HepG2 (cell line): ENCODE data around the gene SOBP. TPM values are rescaled to one million over a fixed set of nuclear protein-coding genes. Genes with fewer than 3 reads are reported as not detected.

Source experiments
- BORCS8-MEF2B ChIP-seq: sonication (generic); formaldehyde crosslinking; IDR thresholded peaks from 2 replicates; pipeline ENCODE4 v1.8.0; 2022; ENCODE audit warnings: mild to moderate bottlenecking, missing genetic modification reagents
- KLF11 ChIP-seq: IDR thresholded peaks from 2 replicates; pipeline ENCODE4 v1.6.1; 2016; ENCODE audit warnings: missing compliant biosample characterization
- PITX1 ChIP-seq: sonication (generic); formaldehyde crosslinking; IDR thresholded peaks from 2 replicates; pipeline ENCODE4 v1.5.1; 2020; ENCODE audit warnings: mild to moderate bottlenecking, missing genetic modification reagents
- RAD21 ChIP-seq: fragments of 450-650 bp; formaldehyde crosslinking; IDR thresholded peaks from 2 replicates; pipeline ENCODE4 v1.5.0; 2020; ENCODE audit warnings: mild to moderate bottlenecking
- SP4 ChIP-seq: sonication (generic); formaldehyde crosslinking; IDR thresholded peaks from 2 replicates; pipeline ENCODE4 v1.8.1; 2023; ENCODE audit warnings: mild to moderate bottlenecking, missing genetic modification reagents
- SRF ChIP-seq: IDR thresholded peaks from 2 replicates; pipeline ENCODE4 v1.6.1; 2011; ENCODE audit warnings: mild to moderate bottlenecking, low read depth, low read length, moderate library complexity
- TARDBP ChIP-seq: sonication (generic); formaldehyde crosslinking; IDR thresholded peaks from 2 replicates; pipeline ENCODE4 v1.8.0; 2022; ENCODE audit warnings: mild to moderate bottlenecking, missing genetic modification reagents
- ZNF138 ChIP-seq: sonication (generic); formaldehyde crosslinking; IDR thresholded peaks from 2 replicates; pipeline ENCODE4 v1.5.0; 2020; ENCODE audit warnings: mild to moderate bottlenecking, low read depth, missing genetic modification reagents
- ZNF292 ChIP-seq: sonication (generic); formaldehyde crosslinking; IDR thresholded peaks from 2 replicates; pipeline ENCODE4 v1.8.1; 2022; ENCODE audit warnings: mild to moderate bottlenecking, low read depth, missing genetic modification reagents, borderline replicate concordance
- ZNF768 ChIP-seq: sonication (generic); formaldehyde crosslinking; IDR thresholded peaks from 2 replicates; pipeline ENCODE4 v1.4.0; 2020; ENCODE audit warnings: missing genetic modification reagents
- polyA plus RNA-seq, 8 experiments: library from polyadenylated mRNA; depleted of rRNA in 3 of 8; stranded (reverse) in 7 of 8; unstranded in 1 of 8; fragments of >200 nt; fragmentation: Illumina TruSeq in 4 of 8; extraction: Trizol in 4 of 8; gene quantifications; 2 replicates each; pipeline versions ENCODE4 v1.2.1 to v1.2.3, GENCODE V29; 2011 to 2016; ENCODE audit warnings: low read depth in 4 of 8, missing spikeins in 1 of 8, mixed read lengths in 1 of 8; ENCODE audit not compliant: insufficient read depth in 1 of 8
- total RNA-seq, 5 experiments: library from RNA; depleted of rRNA; stranded (reverse); fragments of >200 nt; fragmentation: Illumina TruSeq; extraction: Trizol; gene quantifications; 2 replicates each; pipeline ENCODE4 v1.2.3, GENCODE V29; 2016; ENCODE audit warnings: low read depth in 1 of 5
- TF ChIP-seq, protein P1 (sequence below): sonication (generic); formaldehyde crosslinking; IDR thresholded peaks from 2 replicates; pipeline ENCODE4 v1.4.0; 2020; ENCODE audit warnings: missing genetic modification reagents
- TF ChIP-seq, protein P2 (sequence below): sonication (generic); formaldehyde crosslinking; IDR thresholded peaks from 2 replicates; pipeline ENCODE4 v1.4.0; 2020; ENCODE audit warnings: mild to moderate bottlenecking, missing genetic modification reagents
- TF ChIP-seq, protein P3 (sequence below): IDR thresholded peaks from 2 replicates; pipeline ENCODE4 v1.6.1; 2016; ENCODE audit warnings: missing compliant biosample characterization, missing genetic modification reagents, borderline replicate concordance
- TF ChIP-seq, protein P4 (sequence below): sonication (generic); formaldehyde crosslinking; IDR thresholded peaks from 2 replicates; pipeline ENCODE4 v1.5.1; 2020; ENCODE audit warnings: mild to moderate bottlenecking, missing genetic modification reagents, borderline replicate concordance
- TF ChIP-seq, protein P5 (sequence below): sonication (generic); formaldehyde crosslinking; IDR thresholded peaks from 2 replicates; pipeline ENCODE4 v1.5.1; 2020; ENCODE audit warnings: missing genetic modification reagents, mild to moderate bottlenecking, borderline replicate concordance

SOBP gene
- total and polyA plus RNA-seq, 2 of the 13 experiments (the other 11 are each of a cell fraction or from before 2014, with no cell fraction given): 1.5 to 6.9 TPM

DNA sequence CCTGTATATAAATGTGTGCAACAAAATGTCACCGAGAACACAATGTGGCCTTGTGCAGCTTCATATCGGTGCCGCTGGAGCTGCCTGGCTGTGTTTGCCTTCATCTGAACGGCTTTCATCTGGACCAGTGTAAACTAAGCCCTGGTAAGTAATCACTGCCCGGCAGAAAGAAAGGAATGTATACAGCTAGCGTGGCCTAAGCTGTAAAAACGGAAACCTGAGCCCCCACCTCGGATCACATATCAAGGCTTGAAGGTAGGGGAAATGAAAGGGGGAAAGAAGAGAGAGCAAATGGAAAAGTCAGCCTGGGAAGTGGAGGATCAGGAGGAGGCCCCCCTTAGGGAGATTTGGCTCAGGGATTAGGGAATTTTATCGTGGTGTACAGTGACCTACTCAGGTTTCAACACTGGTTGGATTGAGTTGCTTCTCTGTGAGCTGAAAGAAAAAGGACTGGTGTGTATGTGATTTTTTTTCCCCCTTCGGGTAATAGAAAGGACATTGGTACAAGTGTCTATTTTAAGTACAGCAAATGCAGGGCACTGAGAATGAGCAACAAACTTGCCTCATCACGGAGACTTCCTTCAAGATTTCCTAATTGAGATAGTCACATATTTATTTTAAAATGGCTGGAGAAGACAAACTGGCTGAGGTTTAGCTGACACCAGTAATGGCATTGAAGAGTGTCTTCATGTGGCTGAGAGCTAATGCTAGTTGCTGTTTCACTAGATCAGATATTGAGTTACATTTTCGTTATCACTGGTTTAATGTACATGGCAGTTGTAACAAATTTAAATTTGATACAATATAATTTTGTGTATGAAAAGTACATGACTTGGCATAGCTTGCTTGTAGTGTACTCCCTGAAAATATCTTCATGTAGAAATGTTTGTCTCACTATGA is 3.5 kb downstream of the SOBP start (continued):
- TF ChIP-seq, protein P1, sequence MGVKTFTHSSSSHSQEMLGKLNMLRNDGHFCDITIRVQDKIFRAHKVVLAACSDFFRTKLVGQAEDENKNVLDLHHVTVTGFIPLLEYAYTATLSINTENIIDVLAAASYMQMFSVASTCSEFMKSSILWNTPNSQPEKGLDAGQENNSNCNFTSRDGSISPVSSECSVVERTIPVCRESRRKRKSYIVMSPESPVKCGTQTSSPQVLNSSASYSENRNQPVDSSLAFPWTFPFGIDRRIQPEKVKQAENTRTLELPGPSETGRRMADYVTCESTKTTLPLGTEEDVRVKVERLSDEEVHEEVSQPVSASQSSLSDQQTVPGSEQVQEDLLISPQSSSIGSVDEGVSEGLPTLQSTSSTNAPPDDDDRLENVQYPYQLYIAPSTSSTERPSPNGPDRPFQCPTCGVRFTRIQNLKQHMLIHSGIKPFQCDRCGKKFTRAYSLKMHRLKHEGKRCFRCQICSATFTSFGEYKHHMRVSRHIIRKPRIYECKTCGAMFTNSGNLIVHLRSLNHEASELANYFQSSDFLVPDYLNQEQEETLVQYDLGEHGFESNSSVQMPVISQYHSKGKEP: no peak
- TF ChIP-seq PITX1 (CRISPR knock-in tag) (peak; percentile 93), ZNF138 (CRISPR knock-in tag) (no peak), KLF11 (CRISPR knock-in tag) (no peak), BORCS8-MEF2B (CRISPR knock-in tag) (no peak), TARDBP (CRISPR knock-in tag) (peak; percentile 87), ZNF292 (CRISPR knock-in tag) (peak; percentile 47; the same call in 1 of the 2 replicates), SP4 (CRISPR knock-in tag) (no peak), ZNF768 (CRISPR knock-in tag) (no peak), RAD21 (CRISPR knock-in tag) (no peak), SRF (no peak)
- TF ChIP-seq, protein P2, sequence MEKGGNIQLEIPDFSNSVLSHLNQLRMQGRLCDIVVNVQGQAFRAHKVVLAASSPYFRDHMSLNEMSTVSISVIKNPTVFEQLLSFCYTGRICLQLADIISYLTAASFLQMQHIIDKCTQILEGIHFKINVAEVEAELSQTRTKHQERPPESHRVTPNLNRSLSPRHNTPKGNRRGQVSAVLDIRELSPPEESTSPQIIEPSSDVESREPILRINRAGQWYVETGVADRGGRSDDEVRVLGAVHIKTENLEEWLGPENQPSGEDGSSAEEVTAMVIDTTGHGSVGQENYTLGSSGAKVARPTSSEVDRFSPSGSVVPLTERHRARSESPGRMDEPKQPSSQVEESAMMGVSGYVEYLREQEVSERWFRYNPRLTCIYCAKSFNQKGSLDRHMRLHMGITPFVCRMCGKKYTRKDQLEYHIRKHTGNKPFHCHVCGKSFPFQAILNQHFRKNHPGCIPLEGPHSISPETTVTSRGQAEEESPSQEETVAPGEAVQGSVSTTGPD: peak; percentile 90
- TF ChIP-seq, protein P3, sequence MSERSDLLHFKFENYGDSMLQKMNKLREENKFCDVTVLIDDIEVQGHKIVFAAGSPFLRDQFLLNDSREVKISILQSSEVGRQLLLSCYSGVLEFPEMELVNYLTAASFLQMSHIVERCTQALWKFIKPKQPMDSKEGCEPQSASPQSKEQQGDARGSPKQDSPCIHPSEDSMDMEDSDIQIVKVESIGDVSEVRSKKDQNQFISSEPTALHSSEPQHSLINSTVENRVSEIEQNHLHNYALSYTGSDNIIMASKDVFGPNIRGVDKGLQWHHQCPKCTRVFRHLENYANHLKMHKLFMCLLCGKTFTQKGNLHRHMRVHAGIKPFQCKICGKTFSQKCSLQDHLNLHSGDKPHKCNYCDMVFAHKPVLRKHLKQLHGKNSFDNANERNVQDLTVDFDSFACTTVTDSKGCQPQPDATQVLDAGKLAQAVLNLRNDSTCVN (CRISPR knock-in tag): peak; percentile 14; the same call in 1 of the 2 replicates
- TF ChIP-seq, protein P4, sequence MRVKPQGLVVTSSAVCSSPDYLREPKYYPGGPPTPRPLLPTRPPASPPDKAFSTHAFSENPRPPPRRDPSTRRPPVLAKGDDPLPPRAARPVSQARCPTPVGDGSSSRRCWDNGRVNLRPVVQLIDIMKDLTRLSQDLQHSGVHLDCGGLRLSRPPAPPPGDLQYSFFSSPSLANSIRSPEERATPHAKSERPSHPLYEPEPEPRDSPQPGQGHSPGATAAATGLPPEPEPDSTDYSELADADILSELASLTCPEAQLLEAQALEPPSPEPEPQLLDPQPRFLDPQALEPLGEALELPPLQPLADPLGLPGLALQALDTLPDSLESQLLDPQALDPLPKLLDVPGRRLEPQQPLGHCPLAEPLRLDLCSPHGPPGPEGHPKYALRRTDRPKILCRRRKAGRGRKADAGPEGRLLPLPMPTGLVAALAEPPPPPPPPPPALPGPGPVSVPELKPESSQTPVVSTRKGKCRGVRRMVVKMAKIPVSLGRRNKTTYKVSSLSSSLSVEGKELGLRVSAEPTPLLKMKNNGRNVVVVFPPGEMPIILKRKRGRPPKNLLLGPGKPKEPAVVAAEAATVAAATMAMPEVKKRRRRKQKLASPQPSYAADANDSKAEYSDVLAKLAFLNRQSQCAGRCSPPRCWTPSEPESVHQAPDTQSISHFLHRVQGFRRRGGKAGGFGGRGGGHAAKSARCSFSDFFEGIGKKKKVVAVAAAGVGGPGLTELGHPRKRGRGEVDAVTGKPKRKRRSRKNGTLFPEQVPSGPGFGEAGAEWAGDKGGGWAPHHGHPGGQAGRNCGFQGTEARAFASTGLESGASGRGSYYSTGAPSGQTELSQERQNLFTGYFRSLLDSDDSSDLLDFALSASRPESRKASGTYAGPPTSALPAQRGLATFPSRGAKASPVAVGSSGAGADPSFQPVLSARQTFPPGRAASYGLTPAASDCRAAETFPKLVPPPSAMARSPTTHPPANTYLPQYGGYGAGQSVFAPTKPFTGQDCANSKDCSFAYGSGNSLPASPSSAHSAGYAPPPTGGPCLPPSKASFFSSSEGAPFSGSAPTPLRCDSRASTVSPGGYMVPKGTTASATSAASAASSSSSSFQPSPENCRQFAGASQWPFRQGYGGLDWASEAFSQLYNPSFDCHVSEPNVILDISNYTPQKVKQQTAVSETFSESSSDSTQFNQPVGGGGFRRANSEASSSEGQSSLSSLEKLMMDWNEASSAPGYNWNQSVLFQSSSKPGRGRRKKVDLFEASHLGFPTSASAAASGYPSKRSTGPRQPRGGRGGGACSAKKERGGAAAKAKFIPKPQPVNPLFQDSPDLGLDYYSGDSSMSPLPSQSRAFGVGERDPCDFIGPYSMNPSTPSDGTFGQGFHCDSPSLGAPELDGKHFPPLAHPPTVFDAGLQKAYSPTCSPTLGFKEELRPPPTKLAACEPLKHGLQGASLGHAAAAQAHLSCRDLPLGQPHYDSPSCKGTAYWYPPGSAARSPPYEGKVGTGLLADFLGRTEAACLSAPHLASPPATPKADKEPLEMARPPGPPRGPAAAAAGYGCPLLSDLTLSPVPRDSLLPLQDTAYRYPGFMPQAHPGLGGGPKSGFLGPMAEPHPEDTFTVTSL (CRISPR knock-in tag): peak; percentile 74
- TF ChIP-seq, protein P5, sequence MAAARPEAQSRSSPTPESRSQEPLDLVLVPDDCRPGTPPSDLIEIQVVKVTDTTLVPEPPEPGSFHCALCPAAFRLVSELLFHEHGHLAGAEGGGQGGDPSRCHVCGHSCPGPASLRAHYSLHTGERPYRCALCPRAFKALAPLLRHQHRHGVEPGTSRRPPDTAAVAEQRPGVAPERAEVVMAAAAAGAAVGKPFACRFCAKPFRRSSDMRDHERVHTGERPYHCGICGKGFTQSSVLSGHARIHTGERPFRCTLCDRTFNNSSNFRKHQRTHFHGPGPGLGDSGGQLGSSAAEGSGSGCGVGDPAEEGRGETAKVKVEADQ (CRISPR knock-in tag): no peak
